HG03159 (cell line): Measurements from ENCODE around the gene SLC6A9.

Experiments used
- ATAC-seq: cut with Tn5 transposase; IDR thresholded peaks from one replicate; pipeline ENCODE4 v1.9.1; 2021; ENCODE audit warnings: mild to moderate bottlenecking, moderate library complexity; ENCODE audit not compliant: unreplicated experiment

The SLC6A9 gene

GRCh38 chr1:44008259-44008658, 23.0 kb downstream of the SLC6A9 start:
- no peak for ATAC-seq

- no peak for ATAC-seq
Observed at GRCh38 chr1:44002606-44003157, 28.6 kb downstream of the SLC6A9 start.

GRCh38 chr1:44002165-44002564, 29.1 kb downstream of the SLC6A9 start:
- no peak for ATAC-seq

GRCh38 chr1:44000122-44000665, 31.1 kb downstream of the SLC6A9 start:
- ATAC-seq = no peak

- ATAC-seq = no peak
Observed at GRCh38 chr1:43999455-43999854, 31.8 kb downstream of the SLC6A9 start.

- no peak for ATAC-seq
Observed at GRCh38 chr1:43998000-43998378, 33.3 kb downstream of the SLC6A9 start.

GRCh38 chr1:43997295-43997999, 33.8 kb downstream of the SLC6A9 start:
- ATAC-seq = no peak

GRCh38 chr1:43996733-43997115, 34.5 kb downstream of the SLC6A9 start:
- ATAC-seq = no peak

GRCh38 chr1:43995984-43996732, 35.1 kb downstream of the SLC6A9 start:
- ATAC-seq = no peak

- no peak for ATAC-seq
Observed at GRCh38 chr1:43994794-43995790, 36.2 kb downstream of the SLC6A9 start.

- ATAC-seq = no peak
Observed at GRCh38 chr1:43994071-43994470, 37.2 kb downstream of the SLC6A9 start.

- ATAC-seq = no peak
Observed at GRCh38 chr1:43993206-43993914, 37.9 kb downstream of the SLC6A9 start.

- ATAC-seq = no peak
Observed at GRCh38 chr1:43992232-43992995, 38.8 kb downstream of the SLC6A9 start.

- ATAC-seq = peak; percentile 59
Observed at GRCh38 chr1:43991476-43992231, 39.6 kb downstream of the SLC6A9 start, which contains the start of gene CCDC24. Gene CCDC24 (plus strand): TSS chr1:43991599. CDS start chr1:43991879, 280 bp downstream.

- ATAC-seq = no peak
Observed at GRCh38 chr1:43991200-43991475, 40.1 kb downstream of the SLC6A9 start.

- no peak for ATAC-seq
Observed at GRCh38 chr1:43990271-43991199, 40.7 kb downstream of the SLC6A9 start.

- no peak for ATAC-seq
Observed at GRCh38 chr1:43987159-43987902, 43.9 kb downstream of the SLC6A9 start.
